Measurements from ENCODE around the gene CTDSPL. TPM values are rescaled to one million over a fixed set of nuclear protein-coding genes. Genes with fewer than 3 reads are reported as not detected.
A peak's percentile ranks its signal among the peaks of the same experiment; 100 is the strongest.

CTDSPL gene
- total and polyA plus RNA-seq, 2 of the 8 experiments (the other 6 are each of a cell fraction or from before 2014, with no cell fraction given), result 20.3 to 42.2 TPM

- TF ChIP-seq PHF8 (conservative IDR thresholded peaks at IDR 0.05; ENCODE audit: low read depth, low read length) (peak; percentile 78), HDAC2 (IDR thresholded peaks at IDR 0.05; ENCODE audit: borderline replicate concordance in 1 of 2, low read depth in 2 of 2, low read length in 2 of 2) (no peak), EGR1 (IDR thresholded peaks at IDR 0.05; ENCODE audit: borderline replicate concordance, low read depth, low read length) (peak; percentile 97), RXRA (IDR thresholded peaks at IDR 0.05; ENCODE audit: insufficient read depth, low read depth, low read length) (no peak), BRCA1 (IDR thresholded peaks at IDR 0.05; ENCODE audit: low read depth, low read length) (no peak), KDM4A (IDR thresholded peaks at IDR 0.05; ENCODE audit: low read depth, low read length, severe bottlenecking) (peak; percentile 90), RBBP5 (IDR thresholded peaks at IDR 0.05; ENCODE audit: borderline replicate concordance, low read depth, low read length) (no peak), SP1 (IDR thresholded peaks at IDR 0.05; ENCODE audit: low read depth, low read length) (no peak), POLR2AphosphoS5 (IDR thresholded peaks at IDR 0.05; ENCODE audit: low read depth, low read length) (peak; percentile 66; the same call in 1 of the 2 replicates), RNF2 (IDR thresholded peaks at IDR 0.05; ENCODE audit: borderline replicate concordance, low read depth, low read length, missing control alignments, poor library complexity, severe bottlenecking) (no peak), CEBPB (IDR thresholded peaks at IDR 0.05; ENCODE audit: low read depth, low read length) (no peak), YY1 (IDR thresholded peaks at IDR 0.05; ENCODE audit: low read depth, low read length) (no peak), FOSL1 (IDR thresholded peaks at IDR 0.05; ENCODE audit: insufficient read depth, low read depth, low read length) (no peak), HDAC6 (IDR thresholded peaks at IDR 0.05; ENCODE audit: low read depth, low read length) (no peak), SIN3A (conservative IDR thresholded peaks at IDR 0.05 in 1 of 2, IDR thresholded peaks at IDR 0.05 in 1 of 2; ENCODE audit: low read depth in 1 of 2, low read length in 2 of 2) (peak in 1 of 2 experiments; percentile 75; a peak in 2 of 4 replicates), CBX5 (IDR thresholded peaks at IDR 0.05; ENCODE audit: low read depth, low read length) (no peak), NANOG (IDR thresholded peaks at IDR 0.05; ENCODE audit: insufficient read depth, low read depth, low read length, poor library complexity, severe bottlenecking) (no peak), GTF2F1 (IDR thresholded peaks at IDR 0.05; ENCODE audit: borderline replicate concordance, low read depth, low read length) (no peak), SP4 (IDR thresholded peaks at IDR 0.05; ENCODE audit: low read length) (0 out of 2 replicates have a peak, but pooled peaks have one; percentile 54), GABPA (IDR thresholded peaks at IDR 0.05; ENCODE audit: borderline replicate concordance, insufficient read depth, low read length) (no peak)
- TF ChIP-seq, protein P1, sequence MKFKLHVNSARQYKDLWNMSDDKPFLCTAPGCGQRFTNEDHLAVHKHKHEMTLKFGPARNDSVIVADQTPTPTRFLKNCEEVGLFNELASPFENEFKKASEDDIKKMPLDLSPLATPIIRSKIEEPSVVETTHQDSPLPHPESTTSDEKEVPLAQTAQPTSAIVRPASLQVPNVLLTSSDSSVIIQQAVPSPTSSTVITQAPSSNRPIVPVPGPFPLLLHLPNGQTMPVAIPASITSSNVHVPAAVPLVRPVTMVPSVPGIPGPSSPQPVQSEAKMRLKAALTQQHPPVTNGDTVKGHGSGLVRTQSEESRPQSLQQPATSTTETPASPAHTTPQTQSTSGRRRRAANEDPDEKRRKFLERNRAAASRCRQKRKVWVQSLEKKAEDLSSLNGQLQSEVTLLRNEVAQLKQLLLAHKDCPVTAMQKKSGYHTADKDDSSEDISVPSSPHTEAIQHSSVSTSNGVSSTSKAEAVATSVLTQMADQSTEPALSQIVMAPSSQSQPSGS (IDR thresholded peaks at IDR 0.05; ENCODE audit: low read length), result no peak
Observed at GRCh38 chr3:37993820-37994638, 132.3 kb downstream of the CTDSPL start (continued).
